SW480 (cell line): Measurements from ENCODE around the gene KIF21B.

Experiments
- DNase-seq: peaks from one replicate; pipeline ENCODE4 v3.0.0-alpha.2; 2016; ENCODE audit warnings: low spot score

Gene KIF21B

DNA sequence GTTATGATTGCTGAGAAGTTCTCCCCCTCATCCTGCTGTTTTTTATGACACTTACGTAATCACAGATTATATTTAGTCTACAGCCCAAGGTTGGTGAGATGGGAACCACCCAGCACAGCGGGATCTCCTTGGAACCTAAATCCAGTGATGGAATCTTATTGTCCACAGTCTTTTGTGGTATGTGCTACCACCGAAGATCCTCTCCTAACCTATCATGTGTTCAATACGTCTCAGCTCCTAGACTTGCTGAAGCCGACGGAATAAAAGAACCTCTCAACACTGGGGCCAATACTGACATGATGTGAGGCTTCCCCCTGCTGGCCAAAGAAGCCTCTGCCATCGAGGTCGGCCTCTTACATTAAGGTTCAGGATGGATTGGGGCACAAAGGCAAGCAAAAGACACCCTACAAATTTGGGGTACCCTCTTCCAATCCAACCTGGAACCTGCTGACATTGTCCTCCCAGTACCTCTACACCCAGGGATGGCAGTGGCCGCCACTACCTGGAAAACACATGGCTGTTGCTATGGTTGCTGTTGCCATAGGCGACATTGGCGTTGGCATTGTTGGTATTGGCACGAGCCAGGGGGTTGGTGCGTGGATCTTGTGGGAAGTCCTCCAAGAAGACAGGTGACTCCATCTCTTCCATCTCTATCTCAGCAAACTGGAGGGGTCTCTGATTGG is 19.4 kb upstream of the KIF21B start:
- DNase-seq, result peak; percentile 56

DNA sequence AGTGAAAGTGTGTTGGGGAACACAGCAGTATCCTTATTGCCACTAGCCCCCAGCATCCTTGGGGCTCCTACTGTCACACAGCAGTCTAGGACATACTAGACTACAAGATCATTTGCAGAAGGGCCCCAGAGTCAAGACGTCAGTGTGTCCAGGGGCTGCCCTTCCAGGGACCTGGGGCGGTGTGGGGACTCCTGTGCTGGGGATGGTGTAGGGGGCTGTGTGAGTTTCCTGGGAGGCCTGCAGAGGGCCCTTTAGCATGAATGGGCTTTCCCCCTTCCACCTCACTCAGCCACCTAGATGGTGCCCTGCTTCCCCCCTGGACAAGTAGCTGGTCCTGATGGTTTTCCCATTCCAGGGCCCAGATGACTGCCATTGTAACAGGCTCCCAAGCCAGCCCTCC is 17.5 kb upstream of the KIF21B start:
- DNase-seq, result no peak

DNA sequence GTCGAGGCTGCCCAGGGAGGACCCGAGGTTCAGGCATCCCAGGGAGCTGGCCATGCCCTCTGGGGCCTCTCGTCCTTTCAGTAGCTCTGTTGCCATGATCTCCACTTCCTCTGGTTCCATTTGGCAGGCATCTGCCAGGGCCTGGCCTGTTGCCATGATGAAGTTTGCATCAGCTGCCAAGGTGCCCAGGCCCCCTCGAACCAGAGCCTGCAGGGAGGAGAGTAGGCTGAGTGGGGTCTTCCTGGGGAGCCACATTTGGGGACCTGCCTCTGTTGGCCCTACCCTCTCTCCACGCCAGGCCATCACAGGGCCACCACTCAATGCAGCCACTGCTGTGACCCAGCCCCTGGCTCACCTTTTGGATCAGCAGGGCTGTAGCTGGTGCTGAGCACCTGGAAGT is 16.4 kb upstream of the KIF21B start:
- no peak for DNase-seq

DNA sequence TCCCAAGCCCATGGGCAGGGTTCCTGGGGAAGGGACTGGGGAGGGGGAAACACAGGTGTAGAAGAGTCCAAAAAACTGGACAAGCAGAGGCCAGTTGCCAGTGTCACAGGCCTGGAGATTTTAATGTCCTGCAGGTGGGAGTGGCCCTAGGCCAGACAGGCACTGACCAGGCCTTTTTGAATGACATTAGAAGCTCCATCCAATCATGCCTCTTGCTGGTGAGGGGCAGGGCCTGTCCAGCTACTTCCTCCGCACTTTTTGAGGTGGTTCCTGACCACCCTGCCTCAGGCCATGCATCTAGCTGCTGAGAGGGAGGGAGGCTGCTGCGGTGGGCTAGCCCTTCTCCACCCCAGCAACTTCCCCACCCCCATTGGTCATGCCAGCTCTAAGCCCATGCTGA is 15.9 kb upstream of the KIF21B start:
- DNase-seq, result no peak

DNA sequence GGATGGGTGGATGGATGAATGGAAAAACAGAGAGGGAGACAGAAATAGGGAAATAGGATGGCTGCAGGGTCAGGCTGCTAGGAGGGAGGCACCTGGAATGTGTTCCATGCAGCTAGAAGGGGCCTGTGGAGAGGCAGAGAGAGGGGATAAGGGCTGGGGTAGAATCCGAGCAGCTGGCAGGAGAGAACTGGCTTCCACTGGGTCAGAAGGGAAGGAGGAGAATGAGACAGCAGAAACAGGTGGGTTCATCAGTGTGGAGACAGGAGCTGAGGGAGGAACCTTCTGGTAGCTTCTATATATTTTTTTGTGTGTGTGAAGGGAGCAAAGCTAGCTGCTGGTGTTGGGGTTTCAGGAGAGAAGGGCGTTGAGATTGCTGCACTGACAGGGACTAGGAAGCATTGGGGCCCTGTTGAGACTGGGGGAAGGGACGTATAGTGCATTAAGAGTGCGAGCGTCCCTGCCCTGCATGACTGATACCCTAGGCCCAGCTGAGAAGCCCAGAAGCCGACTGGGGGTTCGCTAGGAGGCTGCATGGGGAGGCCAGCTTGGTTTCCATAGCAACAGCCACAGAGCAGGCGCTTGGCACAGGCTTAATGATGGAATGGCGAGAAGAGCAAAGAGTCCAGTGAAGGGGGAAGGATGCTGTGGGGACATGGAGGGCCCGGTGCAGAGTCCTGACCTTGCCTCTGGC is 14.8 kb upstream of the KIF21B start:
- no peak for DNase-seq

DNA sequence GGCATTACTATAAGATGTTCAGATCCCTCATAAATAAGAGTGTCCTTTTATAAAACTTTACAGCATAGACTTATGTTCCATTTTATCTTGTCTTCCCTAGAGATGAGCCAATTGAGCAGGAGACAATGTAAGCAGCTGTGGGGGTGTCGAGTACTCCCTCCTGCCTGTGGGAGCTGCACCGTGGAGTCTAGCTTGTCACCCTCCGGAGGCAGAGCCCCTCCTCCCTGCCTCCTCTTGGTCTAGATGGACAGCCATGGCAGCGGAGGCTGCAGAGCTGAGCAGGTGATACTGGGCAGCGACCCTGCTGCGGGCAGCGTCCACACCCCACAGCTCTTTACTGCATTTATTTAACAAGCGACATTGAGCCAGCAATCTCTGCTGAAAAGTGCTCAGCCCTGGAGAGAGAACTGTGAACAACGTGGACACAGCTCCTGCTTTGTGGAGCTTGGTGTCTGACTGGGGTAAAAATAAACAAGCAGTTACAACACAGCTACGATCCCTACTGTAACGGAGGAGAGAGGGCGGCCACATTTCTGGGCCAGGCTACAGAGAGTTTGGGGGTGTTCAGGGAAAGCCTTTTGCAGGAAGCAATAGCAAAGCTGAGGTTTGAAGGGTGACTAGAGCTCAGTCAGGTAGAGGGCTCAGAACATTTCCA is 12.8 kb upstream of the KIF21B start:
- no peak for DNase-seq

DNA sequence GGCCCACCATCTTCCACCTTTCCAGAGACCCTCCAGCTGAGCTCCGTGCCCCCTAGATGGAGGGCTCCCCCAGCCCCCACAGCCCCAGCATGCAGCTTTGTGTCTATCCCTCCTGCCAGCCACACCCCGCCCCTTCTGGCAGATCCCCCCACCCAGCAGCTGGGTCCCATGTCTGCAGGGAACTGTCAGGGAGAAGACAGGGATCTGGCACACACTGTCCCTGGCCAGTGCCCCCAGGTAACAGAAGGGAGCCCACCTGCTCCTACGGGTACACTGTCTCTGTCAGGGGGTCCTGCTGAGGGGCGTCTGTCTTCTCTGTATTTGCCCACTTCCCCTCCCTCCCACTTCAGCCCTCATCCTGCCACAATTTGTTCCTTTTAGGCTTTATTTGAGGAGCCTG is 11.2 kb upstream of the KIF21B start:
- no peak for DNase-seq

DNA sequence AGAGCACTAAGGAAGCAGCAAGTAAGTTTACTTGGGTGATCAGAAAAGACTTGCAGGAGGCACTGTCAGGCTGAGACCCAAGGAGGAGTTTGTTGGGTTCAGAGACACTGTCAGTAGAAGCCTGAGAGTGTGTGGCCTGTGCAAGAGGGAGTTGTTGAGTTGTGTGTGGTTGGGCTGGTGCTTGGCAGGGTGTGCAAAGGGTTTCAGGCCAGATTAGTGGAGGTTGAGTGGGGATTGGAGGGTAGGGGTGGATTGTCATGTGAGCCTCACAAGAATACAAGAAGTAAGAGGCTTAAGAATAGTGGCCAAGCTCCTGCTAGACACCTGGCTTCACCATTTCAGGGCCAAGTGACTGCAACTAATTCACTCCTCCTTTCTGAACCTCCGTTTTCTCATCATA is 8.9 kb upstream of the KIF21B start:
- DNase-seq, result no peak

DNA sequence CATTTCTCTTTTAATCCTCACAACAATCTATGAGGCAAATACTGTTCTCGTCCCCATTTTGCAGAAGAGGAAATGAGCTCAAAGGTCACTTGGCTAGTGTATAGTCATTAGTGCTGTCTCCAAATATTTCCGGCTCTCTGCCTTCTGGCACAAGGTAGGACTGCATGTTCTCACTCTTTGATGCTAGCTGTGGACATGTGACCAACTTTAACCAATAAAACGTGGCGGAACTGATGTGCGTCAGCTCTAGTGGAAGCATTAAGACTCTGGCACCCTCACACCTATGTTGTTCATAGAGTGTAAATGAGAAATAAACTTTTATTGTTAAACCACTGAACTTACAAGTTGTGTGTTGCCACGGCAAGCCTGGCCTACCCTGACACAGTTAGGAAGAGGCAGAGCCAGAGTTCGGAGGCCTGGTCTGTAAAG is 5.0 kb upstream of the KIF21B start:
- DNase-seq, result no peak

DNA sequence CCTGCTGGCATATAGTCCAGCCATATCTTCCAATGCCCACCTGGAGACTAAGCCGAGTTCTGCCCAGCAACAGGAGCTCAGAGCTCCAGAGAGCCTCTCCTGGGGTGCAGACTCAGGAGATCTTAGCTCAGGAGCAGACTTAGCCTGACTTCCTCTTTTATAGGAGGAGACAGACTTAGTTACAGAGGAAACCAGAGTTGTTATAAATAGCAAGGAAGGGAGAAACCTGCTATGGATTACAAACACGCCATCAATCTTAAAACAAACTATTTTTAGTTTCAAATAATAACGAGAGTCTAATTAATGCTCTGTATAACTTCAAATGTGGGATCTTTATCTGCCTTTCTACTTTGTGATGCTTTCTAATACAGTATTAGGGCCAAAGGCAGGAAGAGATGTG is 3.3 kb upstream of the KIF21B start:
- DNase-seq, result no peak

DNA sequence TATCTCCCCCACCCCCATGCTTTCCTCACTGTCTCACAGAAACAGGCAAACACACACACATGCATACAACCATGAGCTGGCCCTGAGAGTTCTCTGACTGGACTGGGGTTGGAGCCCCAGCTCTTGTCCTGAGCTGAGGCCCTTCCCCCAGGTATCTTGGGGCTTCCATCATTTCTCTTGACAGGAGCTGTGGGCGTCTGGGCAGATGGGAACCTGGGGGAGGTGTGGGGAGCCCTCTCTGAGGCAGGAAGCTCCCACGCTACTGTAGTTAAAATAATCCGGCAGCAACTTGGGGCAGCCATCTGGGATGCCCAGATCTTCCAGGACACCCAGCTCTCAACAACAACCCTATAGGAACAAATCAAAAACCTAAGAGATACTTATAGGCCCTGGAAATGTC is 2.7 kb upstream of the KIF21B start:
- DNase-seq, result no peak

DNA sequence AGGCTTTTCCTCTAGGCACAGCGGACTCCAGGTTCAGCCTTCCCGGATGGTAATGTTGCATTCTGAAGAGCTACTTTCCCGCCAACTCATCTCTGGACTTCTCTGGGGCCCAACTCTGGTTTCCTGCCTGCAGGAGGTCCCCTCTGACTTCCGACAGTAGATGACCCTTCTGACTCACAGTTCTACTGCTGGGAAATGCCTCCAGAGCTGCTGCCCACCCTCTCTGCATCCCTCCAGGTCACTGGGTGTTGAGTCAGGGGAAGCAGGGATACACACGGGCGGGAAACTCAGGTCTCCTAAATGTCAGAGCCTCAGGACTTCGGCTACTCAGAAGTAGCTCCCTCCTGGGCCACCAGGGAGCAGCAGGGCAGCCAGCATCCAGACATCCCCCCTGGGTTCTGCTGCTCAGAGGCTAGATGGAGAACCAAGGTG is 2.1 kb upstream of the KIF21B start:
- DNase-seq, result no peak

DNA sequence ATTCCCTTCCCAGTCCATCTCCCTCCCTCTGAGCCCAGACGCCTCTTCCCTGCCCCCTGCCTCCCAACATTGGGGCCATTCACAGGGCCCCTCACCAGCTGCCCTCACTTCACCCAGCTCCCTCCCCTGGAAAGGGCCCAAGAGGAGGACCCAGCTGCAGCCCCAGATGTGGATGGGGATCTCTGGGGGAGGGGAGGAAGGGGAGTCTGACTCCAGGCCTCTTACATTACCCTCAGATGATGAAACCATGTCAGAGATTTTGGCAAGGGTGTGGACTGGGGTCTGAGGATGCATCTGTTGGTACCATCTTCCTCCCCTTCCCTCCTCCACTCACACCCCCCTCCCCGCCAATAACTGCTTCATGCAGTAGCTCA is 1.1 kb upstream of the KIF21B start:
- no peak for DNase-seq

DNA sequence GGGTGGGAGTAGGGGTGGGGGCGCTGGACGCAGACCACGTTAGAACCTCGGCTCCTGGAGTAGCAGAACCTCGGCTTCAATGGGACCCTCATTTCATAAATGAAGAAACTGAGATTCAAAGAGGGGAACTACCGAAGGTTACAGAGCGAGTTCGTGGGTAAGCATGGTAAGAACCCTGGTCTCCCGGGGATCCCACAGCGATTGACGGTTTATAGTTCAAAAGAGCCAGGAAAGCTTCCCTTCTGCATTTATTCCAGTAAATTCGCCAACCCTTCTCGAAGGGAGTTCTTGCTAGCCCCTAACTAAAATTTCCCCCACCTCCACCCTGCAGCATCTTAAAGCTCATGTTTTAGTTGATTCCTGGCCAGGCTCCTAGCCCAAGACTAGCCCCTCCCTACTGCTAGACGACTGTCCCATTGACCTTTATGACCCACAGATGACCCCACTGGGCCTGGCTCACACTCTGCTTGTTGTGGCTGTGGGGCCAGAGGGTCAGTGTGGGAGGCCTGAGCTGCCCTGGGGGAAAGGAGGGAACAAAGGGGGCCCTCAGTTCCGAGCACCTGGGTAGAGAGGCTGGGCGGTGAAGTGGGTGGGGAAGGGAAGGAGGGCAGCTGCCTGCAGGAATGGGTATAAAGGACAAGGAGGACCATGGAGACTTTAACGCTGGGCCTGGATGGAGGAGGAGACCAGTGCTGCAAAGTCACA is 558 bp upstream of the KIF21B start:
- DNase-seq, result no peak

DNA sequence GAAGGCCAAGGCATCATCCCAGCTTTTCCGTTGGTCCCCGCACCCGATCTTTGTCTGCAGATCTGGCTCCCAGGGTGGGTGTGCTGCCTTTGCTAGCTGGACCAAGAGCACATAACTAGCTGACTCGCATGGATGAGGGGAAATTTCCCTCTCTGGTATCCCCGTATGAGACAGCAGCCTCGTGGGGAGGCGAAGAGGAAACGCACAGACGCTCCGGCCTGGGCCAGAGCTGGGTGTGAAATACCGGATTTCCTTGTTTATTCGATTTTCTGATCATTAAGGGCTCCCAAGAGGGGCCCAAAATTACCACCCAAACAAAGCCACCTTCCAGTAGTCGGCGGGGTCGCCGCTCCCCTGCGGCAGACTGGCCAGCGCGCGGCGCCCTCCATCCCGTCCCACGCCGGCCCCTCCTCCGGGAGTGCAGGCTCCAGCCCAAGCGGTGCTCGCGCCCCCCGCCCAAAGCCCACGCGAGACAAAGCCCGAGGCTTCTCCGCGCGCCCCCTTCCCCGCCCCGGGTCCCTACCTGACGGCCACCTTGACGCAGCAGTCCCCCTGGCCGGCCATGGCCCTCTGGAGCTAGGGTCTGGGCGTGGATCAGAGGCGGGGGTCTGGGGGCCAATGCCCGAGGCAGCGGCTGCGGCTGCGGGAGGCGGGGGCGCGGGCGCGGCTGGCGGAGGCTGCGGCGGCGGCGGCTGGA is 546 bp downstream of the KIF21B start:
- DNase-seq, result no peak

DNA sequence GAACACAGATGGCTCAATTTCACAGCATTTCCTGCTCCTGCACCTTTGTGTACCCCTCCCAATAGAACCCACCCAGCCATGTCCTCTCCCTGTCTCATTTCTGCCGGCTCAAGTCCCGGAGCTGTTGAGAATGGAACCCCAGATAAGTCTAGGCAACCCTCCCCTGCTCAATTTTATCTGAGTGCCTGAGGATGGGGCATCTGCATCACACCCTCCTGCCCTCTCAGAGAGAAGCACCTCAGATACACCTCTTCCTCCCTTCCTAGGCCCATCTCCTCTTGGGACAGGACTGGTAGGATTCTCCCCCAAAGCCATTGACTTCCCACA is 1.1 kb downstream of the KIF21B start:
- DNase-seq, result no peak

DNA sequence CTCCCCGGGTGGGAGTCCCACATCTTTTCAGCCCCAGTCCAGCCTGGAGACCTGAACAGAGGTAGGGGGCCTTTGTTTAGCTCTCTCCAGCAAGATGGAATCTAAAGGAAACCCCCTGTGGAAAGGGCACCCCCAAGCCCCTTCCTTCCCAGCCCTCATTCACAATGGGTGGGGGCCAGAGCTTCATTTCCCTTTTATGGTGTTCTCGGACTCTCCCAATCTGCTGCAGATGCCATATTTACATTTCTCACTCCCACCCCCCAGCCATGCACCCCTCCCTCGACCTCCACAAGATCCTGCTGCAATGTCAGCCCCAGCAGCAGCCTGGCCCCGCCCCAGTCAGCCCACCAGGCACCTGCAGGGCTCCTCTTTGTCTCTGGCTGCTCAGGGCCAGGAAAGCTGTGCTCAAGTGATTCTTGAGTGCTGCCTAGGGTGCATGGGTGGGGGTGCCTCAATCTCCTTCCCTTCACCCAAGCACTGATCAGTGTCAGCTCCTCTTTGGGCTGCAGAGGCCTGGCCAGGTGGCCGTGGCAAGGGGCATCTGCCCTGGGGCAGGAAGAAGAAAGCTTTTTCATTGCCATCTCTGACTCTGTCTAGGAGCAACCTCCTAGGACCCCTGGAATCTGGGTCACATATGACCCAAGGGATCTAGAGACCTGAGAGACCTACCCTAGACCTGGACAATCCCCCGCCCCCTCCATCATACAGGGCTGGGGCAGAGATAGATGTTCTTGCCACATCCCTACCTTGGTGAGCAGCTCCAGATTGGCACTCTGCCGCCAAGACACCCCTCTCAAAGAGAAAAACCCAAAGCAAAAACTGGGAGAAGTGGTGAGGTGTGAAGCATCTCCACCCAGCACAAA is 1.7 kb downstream of the KIF21B start:
- DNase-seq, result no peak

DNA sequence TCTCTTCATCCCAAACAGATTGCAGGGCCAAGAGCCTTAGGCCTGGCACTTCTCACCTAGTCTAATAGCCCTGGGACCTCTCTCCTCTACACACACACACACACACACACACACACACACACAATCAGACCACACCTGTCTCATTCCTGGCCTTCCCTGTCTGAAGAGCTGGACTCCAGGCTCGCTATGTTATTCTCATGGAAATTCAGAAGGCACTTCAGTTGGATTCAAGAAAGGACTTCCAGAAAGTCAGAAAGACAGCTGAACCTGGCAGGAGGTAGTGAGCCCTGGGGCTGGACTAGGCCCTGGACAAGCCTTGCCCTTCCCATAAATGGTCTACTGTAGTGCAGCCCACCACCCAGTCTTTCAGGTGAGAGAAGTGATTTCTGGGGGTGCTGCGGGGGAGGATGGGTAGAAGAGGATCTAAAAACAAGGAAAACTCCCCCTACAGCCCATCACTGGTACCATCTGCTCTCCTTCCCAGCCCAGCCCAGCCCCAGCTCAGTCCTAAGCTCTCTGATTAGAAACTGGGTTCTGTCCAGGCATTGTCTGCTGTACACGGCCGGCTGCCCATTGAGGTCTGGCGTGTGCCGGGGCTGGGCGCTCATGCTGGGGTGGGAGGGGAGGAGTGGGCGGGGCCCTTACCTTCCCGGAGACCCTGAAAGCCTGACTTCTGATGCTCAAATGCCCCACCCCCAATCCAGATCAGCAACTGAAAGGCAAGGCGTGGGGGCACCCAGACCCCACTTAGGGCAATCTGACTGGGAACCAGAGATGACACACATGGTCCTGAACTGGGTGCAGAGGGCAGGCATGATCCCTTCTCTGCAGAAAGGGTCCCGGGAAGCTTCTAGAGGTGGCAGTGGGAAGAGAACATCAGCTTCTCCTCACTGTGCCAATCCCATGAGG is 2.5 kb downstream of the KIF21B start:
- DNase-seq, result peak; percentile 57

DNA sequence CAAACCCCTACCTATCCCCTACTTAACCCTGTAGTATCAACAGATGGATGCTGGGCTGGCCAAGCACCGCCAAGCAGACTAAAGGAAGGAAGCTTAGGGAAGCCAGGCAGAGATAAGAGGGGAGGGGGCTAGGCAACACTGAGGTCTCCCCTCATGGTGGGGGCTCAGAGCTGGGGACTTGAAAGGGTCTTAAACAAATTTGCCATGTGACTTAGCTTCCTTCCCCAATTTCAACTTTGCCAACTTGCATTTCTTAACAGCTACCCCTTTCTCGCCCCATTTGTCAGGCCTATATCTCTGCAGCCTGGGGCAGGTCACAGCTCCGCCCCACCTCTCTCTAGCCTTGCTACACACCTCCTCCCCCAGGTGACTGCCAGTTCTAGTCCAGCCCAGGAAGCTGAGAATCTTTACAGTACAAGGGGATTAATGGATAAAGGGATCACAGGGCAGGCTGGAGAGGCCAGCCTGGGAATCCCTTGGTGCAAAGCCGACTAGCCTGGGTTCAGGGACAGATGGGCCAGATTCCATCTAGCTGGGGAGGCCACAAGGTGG is 3.4 kb downstream of the KIF21B start:
- peak; percentile 73 for DNase-seq
